Body of pancreas (tissue), 4 donors: ENCODE results near the gene TBC1D19.

Experiments used
- POLR2A ChIP-seq, 3 donors: fragments of 450-650 bp; IDR thresholded peaks; one replicate each; pipeline ENCODE4 v1.6.1; 2016; ENCODE audit warnings: antibody characterized with exemption in 3 of 3, mild to moderate bottlenecking in 2 of 3
- TF ChIP-seq, protein P1 (sequence below), 7 experiments: fragments of 450-650 bp in 4 of 7; fragments of 200-600 bp in 3 of 7; sonication (generic) in 3 of 7; IDR thresholded peaks; one replicate each; pipeline ENCODE4 v1.5.1; 2016 to 2019; ENCODE audit warnings: antibody characterized with exemption in 7 of 7

GRCh38 chr4:26784207-26784865 lies 200.5 kb downstream of the TBC1D19 start:
- no peak for TF ChIP-seq POLR2A (IDR thresholded peaks at IDR 0.05)
- TF ChIP-seq, protein P1, sequence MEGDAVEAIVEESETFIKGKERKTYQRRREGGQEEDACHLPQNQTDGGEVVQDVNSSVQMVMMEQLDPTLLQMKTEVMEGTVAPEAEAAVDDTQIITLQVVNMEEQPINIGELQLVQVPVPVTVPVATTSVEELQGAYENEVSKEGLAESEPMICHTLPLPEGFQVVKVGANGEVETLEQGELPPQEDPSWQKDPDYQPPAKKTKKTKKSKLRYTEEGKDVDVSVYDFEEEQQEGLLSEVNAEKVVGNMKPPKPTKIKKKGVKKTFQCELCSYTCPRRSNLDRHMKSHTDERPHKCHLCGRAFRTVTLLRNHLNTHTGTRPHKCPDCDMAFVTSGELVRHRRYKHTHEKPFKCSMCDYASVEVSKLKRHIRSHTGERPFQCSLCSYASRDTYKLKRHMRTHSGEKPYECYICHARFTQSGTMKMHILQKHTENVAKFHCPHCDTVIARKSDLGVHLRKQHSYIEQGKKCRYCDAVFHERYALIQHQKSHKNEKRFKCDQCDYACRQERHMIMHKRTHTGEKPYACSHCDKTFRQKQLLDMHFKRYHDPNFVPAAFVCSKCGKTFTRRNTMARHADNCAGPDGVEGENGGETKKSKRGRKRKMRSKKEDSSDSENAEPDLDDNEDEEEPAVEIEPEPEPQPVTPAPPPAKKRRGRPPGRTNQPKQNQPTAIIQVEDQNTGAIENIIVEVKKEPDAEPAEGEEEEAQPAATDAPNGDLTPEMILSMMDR (IDR thresholded peaks at IDR 0.05), result no peak
